ENCODE data around the gene SENP5.
"Not testable (repeated sequence)": the region's sequence is repeated elsewhere in the genome, so short reads cannot be mapped to it uniquely, and the experiment has no call there.

Gene SENP5

GRCh38 chr3:196867507-196868296 is at the start of gene SENP5:
TSS of gene SENP5 (plus strand) at chr3:196867920. CDS start at chr3:196885182, 17,262 bp downstream.
- peak; percentile 81 to 82 for DNase-seq

- no peak for DNase-seq
Measured at GRCh38 chr3:196821806-196822355, 45.8 kb upstream of the SENP5 start.

GRCh38 chr3:196829651-196830050 is 38.1 kb upstream of the SENP5 start:
- not testable (repeated sequence) for DNase-seq

- no peak for DNase-seq
Measured at GRCh38 chr3:196835086-196835485, 32.6 kb upstream of the SENP5 start.

- DNase-seq = not testable (repeated sequence)
Measured at GRCh38 chr3:196836626-196837025, 31.1 kb upstream of the SENP5 start.

GRCh38 chr3:196837819-196838420 is 29.8 kb upstream of the SENP5 start:
- DNase-seq = peak; percentile 70 to 72

GRCh38 chr3:196839351-196839750 is 28.4 kb upstream of the SENP5 start:
- not testable (repeated sequence) for DNase-seq

GRCh38 chr3:196842567-196843434 is 24.9 kb upstream of the SENP5 start:
- no peak for DNase-seq

GRCh38 chr3:196843435-196844110 is 24.1 kb upstream of the SENP5 start:
- DNase-seq = no peak

- not testable (repeated sequence) for DNase-seq
Measured at GRCh38 chr3:196844235-196845219, 23.2 kb upstream of the SENP5 start.

- not testable (repeated sequence) for DNase-seq
Measured at GRCh38 chr3:196848375-196848774, 19.3 kb upstream of the SENP5 start.

- no peak for DNase-seq
Measured at GRCh38 chr3:196849180-196849741, 18.5 kb upstream of the SENP5 start.

GRCh38 chr3:196863000-196863399 is 4.7 kb upstream of the SENP5 start:
- not testable (repeated sequence) for DNase-seq

- DNase-seq = no peak
Measured at GRCh38 chr3:196867155-196867506, 589 bp upstream of the SENP5 start.

- peak; percentile 0 for DNase-seq
Measured at GRCh38 chr3:196868297-196868661, 559 bp downstream of the SENP5 start.

- DNase-seq = no peak
Measured at GRCh38 chr3:196872316-196872715, 4.6 kb downstream of the SENP5 start.

- not testable (repeated sequence) for DNase-seq
Measured at GRCh38 chr3:196874511-196875094, 6.9 kb downstream of the SENP5 start.

- DNase-seq = no peak
Measured at GRCh38 chr3:196875258-196875657, 7.5 kb downstream of the SENP5 start.

GRCh38 chr3:196883361-196883760 is 15.6 kb downstream of the SENP5 start:
- no peak for DNase-seq

- no peak for DNase-seq
Measured at GRCh38 chr3:196886144-196886543, 18.4 kb downstream of the SENP5 start.

Data from activated CD4-positive, alpha-beta T cell treated with anti-CD3 and anti-CD28 coated beads, Interleukin-2, amount 50 U/mL, for 4 hours (primary cell).